Central memory CD4-positive, alpha-beta T cell (primary cell): ENCODE results near the gene SPAST.
A peak's percentile ranks its signal among the peaks of the same experiment; 100 is the strongest.
"Not testable (repeated sequence)": the region's sequence is repeated elsewhere in the genome, so short reads cannot be mapped to it uniquely, and the experiment has no call there.

Experiments
- DNase-seq: peaks from one replicate; pipeline ENCODE4 v3.0.0; 2022
- total RNA-seq, 3 experiments: gene quantifications; one replicate each; lab custom pipeline; 2026; lab: John Stamatoyannopoulos, UW

SPAST gene, protein sequence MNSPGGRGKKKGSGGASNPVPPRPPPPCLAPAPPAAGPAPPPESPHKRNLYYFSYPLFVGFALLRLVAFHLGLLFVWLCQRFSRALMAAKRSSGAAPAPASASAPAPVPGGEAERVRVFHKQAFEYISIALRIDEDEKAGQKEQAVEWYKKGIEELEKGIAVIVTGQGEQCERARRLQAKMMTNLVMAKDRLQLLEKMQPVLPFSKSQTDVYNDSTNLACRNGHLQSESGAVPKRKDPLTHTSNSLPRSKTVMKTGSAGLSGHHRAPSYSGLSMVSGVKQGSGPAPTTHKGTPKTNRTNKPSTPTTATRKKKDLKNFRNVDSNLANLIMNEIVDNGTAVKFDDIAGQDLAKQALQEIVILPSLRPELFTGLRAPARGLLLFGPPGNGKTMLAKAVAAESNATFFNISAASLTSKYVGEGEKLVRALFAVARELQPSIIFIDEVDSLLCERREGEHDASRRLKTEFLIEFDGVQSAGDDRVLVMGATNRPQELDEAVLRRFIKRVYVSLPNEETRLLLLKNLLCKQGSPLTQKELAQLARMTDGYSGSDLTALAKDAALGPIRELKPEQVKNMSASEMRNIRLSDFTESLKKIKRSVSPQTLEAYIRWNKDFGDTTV
- total RNA-seq = 44.8 to 77.8 (median 60.7) reads per million in 3 experiments

DNA sequence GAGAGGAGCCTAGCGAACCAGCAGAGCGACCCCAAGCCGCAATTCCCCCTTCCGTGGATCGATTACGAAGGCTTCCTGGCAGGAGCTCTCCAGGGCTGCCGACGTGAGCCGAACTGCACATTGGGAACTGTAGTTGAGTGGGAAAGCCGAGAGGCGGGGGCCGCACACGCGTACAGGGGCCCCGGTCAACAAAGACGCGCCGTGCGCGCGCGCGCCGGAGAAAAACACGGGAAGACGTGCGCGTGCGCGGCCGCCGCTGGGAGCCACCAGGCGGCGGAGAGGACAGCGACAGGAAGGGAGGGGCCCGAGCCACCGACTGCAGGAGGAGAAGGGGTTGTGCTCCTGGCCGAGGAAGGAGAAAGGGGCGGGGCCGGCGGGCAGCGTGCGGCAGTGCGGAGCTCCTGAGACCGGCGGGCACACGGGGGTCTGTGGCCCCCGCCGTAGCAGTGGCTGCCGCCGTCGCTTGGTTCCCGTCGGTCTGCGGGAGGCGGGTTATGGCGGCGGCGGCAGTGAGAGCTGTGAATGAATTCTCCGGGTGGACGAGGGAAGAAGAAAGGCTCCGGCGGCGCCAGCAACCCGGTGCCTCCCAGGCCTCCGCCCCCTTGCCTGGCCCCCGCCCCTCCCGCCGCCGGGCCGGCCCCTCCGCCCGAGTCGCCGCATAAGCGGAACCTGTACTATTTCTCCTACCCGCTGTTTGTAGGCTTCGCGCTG lies at the start of gene SPAST:
TSS of gene SPAST (plus strand) at position 247 of the 711 bp plus-strand sequence. CDS start at position 523, 276 bp downstream.
- DNase-seq = peak; percentile 95

DNA sequence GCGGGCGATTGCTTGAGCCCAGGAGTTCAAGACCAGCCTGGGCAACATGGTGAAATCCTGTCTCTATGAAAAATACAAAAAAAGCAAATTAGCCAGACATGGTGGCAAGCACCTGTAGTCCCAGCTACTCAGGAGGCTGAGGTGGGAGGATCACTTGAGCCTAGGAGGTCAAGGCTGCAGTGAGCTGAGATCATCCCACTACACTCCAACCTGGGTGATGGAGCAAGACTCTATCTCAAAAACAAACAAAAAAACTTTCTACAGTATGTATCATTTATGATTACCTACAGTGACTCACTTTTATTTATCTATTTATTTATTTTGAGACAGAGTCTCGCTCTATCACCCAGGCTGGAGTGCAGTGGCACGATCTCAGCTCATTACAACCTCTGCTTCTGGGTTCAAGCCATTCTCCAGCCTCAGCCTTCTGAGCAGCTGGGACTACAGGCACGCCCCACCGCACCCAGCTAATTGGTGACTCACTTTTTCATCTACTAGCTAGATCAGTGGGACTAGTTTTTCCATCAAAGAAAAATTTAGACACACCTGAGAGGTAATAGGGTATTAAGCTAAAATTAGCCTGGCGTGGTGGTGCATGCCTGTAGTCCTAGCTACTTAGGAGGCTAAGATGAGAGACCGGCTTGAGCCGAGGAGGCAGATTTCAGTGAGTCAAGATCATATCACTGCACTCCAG lies 44.4 kb upstream of the SPAST start:
- DNase-seq = not testable (repeated sequence)

DNA sequence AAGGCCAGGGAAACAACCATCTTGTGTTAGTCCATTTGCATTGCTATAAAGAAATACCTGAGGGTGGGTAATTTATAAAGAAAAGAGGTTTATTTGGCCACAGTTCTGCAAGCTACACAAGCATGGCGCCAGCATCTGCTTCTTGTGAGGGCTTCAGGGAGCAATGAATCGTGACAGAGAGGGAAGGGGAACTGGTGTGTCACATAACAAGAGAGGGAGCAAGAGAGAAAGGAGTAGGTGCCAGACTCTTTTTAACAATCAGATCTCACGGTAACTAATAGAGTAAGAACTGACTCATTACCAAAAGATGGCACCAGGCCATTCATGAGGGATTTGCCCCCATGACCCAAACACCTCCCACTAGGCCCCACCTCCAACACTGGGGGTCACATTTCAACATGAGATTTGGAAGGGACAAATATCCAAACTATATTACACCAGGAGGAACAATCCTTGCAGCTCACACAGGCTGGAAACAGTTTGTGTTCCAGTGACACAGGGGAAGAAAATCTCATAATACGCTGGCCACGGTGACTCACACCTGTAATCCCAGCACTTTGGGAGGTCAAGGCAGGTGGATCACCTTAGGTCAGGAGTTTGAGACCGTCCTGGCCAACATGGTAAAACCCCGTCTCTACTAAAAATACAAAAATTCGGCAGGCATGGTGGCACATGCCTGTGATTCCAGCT lies 29.0 kb upstream of the SPAST start:
- not testable (repeated sequence) for DNase-seq

DNA sequence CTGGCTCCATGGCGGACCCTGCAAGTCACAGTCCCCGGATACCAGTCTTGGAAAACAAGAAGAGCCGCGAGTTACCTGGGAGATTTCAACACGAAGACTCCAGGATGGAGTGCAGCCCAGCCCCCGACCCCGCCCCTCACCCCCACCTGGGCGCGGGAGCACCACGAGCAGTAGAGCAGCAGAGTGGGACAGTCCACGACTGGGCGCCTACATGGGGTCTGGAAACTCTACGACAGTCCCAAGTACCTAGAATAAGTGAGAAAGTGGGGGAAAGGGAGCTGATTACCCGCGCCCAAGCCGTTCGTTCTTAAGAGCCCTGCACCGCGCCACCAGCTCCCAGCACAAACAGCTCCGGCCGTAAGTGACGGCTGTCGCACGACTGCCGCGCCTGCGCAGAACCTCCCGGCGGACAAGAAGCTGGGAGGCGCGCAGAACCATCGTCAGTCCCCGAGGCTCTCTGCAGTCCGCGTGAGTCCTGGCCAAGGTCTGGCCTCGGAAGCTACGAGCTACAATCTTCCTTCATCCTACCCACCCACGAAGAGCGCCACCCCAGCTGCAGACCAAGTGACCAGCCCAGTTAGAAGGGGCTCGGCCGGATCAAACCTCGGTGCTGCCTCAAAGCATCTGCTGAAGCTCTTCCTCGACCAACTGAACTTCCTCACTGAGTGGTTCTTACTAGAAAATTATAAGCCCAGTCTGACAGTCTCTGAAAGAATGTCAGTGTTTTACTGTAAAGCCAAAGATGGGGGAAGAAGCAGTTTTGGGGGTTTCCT lies 23.7 kb upstream of the SPAST start, which contains the start of gene DPY30:
TSS of gene DPY30 (minus strand) at position 359 of the 773 bp plus-strand sequence. CDS start at position 10, 349 bp downstream.
- DNase-seq = peak; percentile 88

DNA sequence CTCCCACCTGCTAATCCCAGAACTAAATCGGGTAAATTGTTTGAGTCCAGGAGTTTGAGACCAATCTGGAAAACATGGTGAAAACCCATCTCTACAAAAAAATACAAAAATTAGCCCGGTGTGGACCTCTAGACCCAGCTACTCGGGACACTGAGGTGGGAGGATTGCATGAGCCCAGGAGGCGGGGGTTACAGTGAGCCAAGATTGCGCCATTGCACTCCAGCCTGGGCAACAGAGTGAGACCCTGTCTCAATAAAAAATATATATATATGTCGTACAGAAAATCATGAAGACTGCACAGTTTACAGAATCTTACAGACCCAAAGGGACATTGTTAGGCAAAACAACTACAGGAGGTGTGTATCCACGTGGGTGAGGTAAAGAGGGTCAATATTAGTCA lies 19.8 kb upstream of the SPAST start:
- DNase-seq = no peak

DNA sequence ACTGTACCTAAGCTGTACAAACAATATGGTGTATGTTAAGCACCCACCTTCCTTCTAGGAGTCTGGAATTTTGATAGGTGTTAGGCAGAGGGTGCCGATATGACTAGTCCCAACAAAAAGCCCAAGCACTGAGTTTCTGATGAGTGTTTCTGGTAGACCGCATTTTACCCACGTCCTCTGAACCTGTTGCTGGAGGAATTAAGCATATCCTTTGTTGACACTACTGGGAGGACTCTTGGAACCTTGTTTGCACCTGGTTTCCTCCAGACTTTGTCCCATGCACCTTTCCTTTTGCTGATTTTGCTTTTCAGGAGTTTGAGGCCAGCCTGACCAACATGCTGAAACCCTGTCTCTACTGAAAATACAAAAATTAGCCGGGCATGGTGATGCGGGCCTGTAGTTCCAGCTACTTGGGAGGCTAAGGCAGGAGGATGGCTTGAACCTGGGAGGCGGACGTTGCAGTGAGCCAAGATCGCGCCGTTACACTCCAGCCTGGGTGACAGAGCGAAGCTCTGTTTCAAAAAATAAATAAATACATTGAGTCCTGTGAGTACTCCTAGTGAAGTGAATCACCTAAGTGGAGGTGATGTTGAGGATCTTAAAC lies 11.4 kb upstream of the SPAST start:
- DNase-seq = no peak

DNA sequence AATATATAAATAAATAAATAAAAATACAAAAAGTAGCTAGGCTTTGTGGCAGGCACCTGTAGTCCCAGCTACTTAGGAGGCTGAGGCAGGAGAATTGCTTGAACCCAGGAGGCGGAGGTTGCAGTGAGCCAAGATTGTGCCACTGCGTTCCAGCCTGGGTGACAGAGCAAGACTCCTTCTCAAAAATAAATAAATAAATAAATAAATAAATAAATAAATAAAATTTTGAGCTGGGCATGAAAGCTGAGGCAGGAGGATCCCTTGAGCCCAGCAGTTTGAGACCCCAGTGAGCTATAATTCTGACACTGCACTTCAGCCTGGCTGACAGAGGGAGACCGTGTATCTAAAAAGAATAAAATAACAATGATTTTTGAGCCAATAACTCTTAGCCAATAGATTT lies 8.8 kb upstream of the SPAST start:
- DNase-seq = not testable (repeated sequence)

DNA sequence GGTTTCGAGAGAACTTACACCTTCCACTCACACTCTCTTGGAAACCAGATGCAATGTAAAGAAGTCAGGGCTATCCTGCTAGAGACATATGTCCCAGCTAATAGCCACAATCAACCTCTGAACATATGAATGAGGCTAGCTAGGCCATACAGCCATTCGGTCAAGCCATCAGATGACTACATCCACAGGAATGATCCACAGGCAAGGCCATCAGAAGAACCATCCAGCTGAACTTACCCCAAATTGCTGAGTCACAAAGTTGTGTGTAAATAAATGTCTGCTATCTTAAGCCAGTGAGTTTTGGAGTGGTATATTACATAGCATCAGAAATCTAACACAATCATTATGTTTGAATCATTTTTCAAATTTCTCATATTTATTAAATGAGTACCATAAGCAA lies 5.2 kb upstream of the SPAST start:
- no peak for DNase-seq

DNA sequence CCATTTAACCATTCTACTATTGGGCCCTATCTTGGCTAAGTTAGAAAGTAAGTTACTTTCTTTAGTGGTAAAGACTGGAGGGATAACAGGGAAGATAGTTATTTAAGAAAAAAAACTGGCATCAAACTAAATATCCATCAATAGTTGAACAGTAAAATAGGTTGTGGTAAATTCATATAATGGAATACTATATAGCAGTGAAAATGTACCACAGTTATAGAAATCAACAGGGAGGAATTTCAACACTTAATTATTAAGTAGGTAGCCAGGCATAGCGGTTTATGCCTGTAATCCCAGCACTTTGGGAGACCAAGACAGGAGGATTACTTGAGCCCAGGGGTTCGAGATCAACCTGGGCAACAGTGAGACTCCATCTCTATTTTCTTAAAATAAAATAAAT lies 3.1 kb upstream of the SPAST start:
- no peak for DNase-seq

DNA sequence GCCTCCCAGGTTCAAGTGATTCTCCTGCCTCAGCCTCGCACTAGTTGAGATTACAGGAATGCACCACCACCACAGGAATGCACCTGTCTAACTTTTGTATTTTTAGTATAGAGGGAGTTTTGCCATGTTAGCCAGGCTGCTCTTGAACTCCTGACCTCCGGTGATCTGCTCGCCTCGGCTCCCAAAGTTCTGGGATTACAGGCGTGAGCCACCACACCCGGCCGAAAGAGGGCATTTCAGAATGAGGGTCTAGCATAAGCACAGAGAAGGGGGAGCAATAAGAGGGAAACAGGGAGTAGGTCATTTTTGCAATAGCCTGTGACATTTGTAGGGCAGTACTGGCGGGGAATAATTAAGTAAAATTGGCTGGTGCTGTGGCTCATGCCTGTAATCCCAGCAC lies 1.9 kb upstream of the SPAST start:
- no peak for DNase-seq

DNA sequence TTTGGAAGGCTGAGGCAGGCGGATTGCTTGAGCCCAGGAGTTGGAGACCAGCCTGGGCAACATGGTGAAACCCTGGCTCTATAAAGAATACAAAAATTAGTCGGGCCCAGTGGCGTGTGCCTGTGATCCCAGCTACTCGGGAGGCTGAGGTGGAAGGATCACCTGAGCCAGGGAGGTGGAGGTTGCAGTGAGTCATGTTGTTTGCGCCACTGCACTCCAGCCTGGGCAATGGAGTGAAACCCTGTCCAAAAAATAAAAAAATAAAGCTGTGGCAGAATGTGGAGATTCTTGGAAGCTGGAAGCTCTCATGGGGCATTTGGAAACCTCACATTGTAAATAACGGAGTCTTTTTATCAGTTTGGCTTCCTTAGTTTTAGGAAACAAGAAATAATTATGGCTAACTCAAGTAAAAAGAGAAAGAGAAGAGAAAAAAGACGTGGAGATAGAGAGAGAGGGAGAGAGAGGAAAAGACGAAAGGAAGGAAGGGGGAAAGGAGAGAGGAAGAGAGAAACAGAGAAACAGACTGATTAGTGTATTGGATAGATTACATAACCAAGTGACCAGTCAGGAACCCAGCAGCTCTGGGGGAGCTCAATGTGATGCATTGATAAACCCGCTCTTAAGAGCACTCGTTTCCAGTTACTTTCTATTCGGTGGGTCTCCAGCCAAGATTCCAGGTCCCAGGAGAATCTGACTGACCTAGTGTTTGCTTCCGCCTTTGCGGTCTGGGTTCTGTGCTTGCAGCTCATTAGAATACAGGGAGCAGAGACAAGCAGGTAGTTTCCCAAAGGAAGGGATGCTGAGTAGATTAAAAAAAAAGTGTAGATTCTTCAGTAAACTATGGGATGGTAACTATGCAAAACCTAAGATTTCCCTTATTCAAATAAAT lies 1.1 kb upstream of the SPAST start:
- DNase-seq = no peak

DNA sequence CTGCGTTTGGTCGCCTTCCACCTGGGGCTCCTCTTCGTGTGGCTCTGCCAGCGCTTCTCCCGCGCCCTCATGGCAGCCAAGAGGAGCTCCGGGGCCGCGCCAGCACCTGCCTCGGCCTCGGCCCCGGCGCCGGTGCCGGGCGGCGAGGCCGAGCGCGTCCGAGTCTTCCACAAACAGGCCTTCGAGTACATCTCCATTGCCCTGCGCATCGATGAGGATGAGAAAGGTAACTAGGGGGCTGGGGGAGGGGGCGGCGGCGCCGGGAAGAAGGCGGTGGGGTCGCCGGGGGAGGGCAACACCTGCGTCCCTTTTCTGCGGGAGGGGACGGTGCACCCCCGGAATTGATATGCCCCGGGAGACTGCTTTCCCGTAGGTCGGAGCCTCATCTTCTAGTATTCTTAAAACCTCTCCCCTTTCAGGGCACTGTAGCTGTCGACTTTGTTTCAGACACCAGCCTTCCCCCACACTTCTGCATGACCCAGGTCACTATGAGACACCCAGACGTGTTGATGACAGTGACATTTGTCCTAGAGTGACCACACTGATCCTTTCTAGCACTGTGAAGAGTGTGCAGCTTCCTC lies 755 bp downstream of the SPAST start:
- peak; percentile 10 for DNase-seq

DNA sequence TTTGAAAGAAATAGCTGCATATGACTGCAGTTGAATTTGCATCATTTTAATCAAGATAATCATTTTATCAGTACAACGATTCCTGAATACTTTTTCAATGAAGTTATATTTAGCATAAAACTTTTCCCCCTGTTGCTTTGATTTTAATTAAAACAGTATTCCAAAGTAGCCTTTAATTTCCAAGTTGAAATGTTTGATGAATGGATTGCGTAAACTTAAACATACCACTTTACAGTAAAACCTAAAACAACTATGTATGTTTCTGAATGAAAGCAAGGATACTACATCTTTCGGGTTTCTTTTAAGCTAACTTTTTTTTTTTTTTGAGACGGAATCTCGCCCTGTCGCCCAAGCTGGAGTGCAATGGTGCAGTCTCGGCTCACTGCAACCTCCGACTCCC lies 1.4 kb downstream of the SPAST start:
- DNase-seq = no peak

DNA sequence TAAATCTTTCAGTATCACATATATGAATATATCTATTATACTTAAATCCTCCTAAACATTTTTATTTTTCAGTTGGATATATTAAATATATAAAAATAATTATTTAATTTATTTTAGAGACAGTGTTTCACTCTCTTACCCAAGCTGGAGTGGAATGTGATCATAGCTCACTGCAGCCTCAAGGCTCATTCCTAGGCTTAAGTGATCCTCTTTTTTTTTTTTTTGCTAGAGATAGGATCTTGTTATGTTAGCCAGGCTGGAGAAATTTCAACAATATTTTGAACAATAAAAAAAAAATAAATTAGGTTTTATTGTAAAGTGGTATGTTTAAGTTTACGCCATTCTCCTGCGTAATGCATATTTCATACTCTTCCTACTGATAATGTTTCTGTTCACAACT lies 4.2 kb downstream of the SPAST start:
- DNase-seq = no peak

DNA sequence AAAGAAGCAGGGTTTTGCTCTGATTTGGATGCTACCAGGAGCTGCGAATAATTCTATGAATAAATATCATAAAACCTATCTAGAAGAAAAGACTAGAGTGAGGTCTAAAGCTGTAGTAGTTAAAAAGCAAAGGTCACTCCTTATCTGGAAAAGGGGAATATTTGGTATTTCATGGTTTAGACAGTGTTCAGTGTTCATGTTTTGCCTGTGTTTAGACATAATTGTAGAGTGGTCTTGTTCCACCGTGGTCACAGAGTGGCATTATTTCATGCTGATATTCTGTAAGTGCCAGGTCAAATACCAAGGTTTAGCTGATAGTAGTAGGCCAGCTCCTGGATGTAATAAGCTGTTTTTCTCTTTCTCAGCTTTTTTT lies 10.8 kb downstream of the SPAST start:
- DNase-seq = no peak

DNA sequence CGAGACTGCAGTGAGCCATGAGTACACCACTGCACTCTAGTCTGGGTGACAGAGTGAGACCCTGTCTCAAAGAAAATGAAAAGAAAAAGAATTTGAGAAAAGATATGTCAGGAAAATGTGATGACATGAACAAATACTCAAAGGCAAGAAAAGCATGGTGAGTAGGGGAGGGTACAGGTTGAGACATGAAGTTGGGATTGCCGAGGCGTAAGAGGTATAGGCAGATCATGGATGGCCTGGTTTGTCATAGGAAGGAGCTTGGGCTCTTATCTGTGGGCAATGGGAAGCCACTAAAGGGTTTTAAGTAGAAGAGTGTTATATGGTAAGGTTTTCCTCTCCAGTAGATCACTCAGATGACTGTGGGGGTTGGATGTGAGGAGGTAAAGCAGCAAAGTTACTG lies 32.3 kb downstream of the SPAST start:
- no peak for DNase-seq

DNA sequence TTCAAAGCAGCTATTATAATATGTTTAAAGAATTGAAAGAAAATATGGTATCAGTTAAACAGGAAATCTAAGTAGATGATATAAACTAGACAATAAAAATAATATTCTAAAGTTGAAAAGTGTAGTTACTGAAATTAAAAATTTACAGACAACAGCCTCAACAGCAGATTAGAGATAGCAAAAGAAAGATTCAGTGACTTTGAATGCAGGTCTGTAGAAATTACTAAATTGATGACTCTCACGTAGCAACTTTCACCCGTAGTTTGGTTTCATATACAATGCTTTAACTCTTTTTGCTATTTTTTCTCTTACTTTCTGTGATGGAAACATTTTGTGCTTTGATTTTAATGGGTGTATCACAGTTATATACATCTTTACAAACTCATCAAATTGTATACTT lies 44.8 kb downstream of the SPAST start:
- no peak for DNase-seq

DNA sequence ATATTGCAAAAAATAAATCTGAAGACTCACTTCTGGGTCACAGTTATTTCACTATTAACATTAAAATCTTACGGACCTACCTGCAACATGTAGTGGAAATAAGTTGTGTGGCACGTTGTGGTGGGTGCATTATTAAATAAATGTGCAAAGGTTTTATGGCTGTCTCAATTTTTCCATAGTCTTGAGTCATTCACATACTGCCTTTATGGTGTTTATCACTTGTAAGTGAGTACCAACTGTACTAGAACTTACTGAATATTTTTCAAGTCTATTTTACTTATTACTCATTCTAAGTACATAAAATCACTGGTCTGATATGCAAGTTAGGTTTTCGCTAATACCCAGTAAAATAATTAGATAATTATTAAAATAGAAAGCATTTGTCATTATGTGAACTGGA lies 54.7 kb downstream of the SPAST start:
- no peak for DNase-seq

DNA sequence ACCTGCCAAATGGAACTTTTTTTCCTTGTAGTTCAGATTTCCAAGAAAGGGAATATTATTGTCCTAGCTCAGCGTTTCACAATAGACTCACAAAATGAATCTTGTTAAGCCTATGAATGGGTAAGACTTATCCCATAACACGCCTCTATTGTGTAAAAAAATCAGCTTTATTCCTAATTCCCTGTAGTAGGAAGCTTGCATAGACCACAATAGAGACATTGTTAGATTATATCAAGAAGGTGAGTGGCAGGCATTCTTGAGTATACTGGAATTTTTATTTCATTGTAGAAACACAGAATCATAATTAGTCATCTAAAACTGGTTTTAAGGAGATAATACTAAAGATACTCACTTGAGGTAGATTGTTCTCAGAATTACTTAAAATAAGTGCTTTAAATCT lies 55.8 kb downstream of the SPAST start:
- no peak for DNase-seq

DNA sequence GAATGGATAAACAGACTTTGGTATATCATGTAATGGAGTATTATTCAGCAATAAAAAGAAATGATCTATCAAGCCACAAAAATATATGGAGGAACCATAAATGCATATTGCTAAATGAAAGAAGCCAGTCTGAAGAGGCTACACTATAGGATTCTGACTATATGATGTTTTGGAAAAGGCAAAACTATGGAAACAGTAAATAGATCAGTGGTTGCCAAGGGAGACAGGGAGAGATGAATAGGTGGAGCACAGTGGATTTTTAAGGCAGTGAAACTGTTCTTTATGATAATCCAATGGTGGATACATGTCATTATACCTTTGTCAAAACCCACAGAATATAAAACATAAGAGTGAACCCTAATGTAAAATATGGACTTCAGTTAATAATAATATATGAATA lies 61.3 kb downstream of the SPAST start:
- DNase-seq = no peak
